Measurements from ENCODE around the gene RGS5. TPM values are rescaled to one million over a fixed set of nuclear protein-coding genes. Genes with fewer than 3 reads are reported as not detected.

Gene RGS5
- total RNA-seq, 3 donors from 2014 or later = 31.9 to 69.3 (median 42.6) TPM

DNA sequence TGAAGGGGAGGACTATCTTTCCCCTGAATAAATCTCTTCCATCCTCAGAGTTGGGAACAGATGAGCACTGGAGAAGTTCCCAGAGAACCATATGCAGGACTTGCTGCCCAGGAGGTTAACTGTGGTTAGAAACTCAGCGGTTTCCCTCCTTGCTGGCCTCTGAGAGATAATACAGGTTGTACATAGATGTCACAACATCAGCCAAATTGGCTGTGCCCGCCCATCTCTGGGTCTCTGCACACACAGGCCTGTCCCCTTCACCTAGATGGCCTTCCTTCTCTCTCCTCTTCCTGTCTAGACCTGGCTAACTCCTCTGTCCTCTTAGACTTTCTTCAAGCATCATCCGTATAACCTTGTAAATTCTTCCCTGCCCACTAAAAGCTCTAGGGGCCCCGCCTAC lies 5.7 kb downstream of the RGS5 start:
- H3K27me3 ChIP-seq = no peaks in the 10 kb centered on the region
- H3K4me1 ChIP-seq = no peaks in the 10 kb centered on the region
- H3K9me3 ChIP-seq = no peaks in the 10 kb centered on the region
- no peak overlapping the region for H3K4me3 ChIP-seq
- intact Hi-C loops (cut with DNase I; ENCODE audit: low total_unique reads) = no loop called here
- DNase-seq (ENCODE audit: low spot score in 2 of 2) = no peak
- no peaks in the 10 kb centered on the region for H3K36me3 ChIP-seq
- TF ChIP-seq POLR2A (IDR thresholded peaks at IDR 0.05) (no peak), CTCF (IDR thresholded peaks at IDR 0.05) (no peak), POLR2AphosphoS5 (IDR thresholded peaks at IDR 0.05) (no peak)
- no peak overlapping the region for H3K27ac ChIP-seq

DNA sequence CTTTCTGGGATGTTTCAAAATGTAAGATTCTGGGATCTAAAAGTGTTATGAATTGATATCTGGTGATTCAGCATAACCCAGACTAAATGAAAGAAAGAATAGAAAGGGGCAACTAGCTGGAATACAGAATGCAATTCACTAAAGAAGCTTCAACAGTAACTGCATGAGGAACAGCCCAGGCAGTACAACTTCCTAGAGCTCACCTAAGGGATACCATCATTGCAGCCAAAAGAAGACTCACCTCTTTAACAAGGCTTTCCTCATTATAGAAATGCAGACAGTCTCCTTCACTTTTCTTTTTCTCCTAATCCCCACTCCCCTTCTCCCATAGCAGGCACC lies 6.3 kb downstream of the RGS5 start:
- H3K27me3 ChIP-seq = no peaks in the 10 kb centered on the region

GRCh38 chr1:163195728-163196448 lies 6.8 kb downstream of the RGS5 start:
- no peak for TF ChIP-seq POLR2AphosphoS5 (IDR thresholded peaks at IDR 0.05)
- TF ChIP-seq POLR2A (IDR thresholded peaks at IDR 0.05) = no peak
- TF ChIP-seq CTCF (IDR thresholded peaks at IDR 0.05) = no peak

More for the DNA sequence above, 6.3 kb downstream of the RGS5 start:
- Histone ChIP-seq H3K4me1 (no peaks in the 10 kb centered on the region), H3K4me3 (no peak overlapping the region), H3K9me3 (no peaks in the 10 kb centered on the region), H3K27ac (no peak overlapping the region), H3K36me3 (no peaks in the 10 kb centered on the region)
- DNase-seq (ENCODE audit: low spot score in 2 of 2) = no peak
- intact Hi-C loops (cut with DNase I; ENCODE audit: low total_unique reads) = no loop called here
- TF ChIP-seq POLR2AphosphoS5 (IDR thresholded peaks at IDR 0.05) = no peak
- TF ChIP-seq CTCF (IDR thresholded peaks at IDR 0.05) = no peak
- no peak for TF ChIP-seq POLR2A (IDR thresholded peaks at IDR 0.05)

GRCh38 chr1:163191301-163191700 lies 11.4 kb downstream of the RGS5 start:
- no peak for DNase-seq (ENCODE audit: low spot score in 2 of 2)
- H3K27me3 ChIP-seq = no peaks in the 10 kb centered on the region
- no peaks in the 10 kb centered on the region for H3K4me1 ChIP-seq
- no peak for TF ChIP-seq POLR2AphosphoS5 (IDR thresholded peaks at IDR 0.05)
- no peak for TF ChIP-seq POLR2A (IDR thresholded peaks at IDR 0.05)
- no peak for TF ChIP-seq CTCF (IDR thresholded peaks at IDR 0.05)
- no peak overlapping the region for H3K27ac ChIP-seq
- no peaks in the 10 kb centered on the region for H3K36me3 ChIP-seq
- intact Hi-C loops (cut with DNase I; ENCODE audit: low total_unique reads) = no loop called here
- no peaks in the 10 kb centered on the region for H3K9me3 ChIP-seq
- H3K4me3 ChIP-seq = no peak overlapping the region

More at GRCh38 chr1:163195728-163196448, 6.8 kb downstream of the RGS5 start:
- no peaks in the 10 kb centered on the region for H3K9me3 ChIP-seq
- no peaks in the 10 kb centered on the region for H3K4me1 ChIP-seq
- H3K27ac ChIP-seq = no peak overlapping the region
- no peak overlapping the region for H3K4me3 ChIP-seq
- H3K36me3 ChIP-seq = no peaks in the 10 kb centered on the region
- DNase-seq (ENCODE audit: low spot score in 2 of 2) = no peak
- no peaks in the 10 kb centered on the region for H3K27me3 ChIP-seq
- intact Hi-C loops (cut with DNase I; ENCODE audit: low total_unique reads) = no loop called here

DNA sequence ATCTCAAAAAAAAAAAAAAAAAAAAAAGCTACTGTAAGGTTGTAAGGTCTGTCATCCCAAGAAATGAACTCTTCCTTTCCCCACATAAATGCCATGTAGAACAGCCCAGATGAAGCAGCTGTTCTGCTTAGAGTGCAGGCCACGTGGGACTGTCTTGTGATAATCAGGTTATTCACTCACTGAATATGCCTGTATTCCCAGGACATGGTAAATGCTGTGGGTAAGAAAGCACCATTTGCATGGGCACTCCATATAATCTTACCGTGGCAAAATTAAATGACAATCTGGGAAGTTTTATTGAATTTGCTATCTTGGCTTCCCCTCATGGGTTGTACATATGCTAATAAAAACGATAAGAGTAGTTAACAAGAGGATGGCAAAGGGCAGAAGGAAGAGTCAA lies 13.8 kb downstream of the RGS5 start:
- no peaks in the 10 kb centered on the region for H3K36me3 ChIP-seq
- no peak for DNase-seq (ENCODE audit: low spot score in 2 of 2)
- no peaks in the 10 kb centered on the region for H3K27me3 ChIP-seq
- TF ChIP-seq CTCF (IDR thresholded peaks at IDR 0.05) = no peak
- no peak for TF ChIP-seq POLR2AphosphoS5 (IDR thresholded peaks at IDR 0.05)
- no peak for TF ChIP-seq POLR2A (IDR thresholded peaks at IDR 0.05)
- no peaks in the 10 kb centered on the region for H3K4me1 ChIP-seq
- H3K27ac ChIP-seq = no peak overlapping the region
- H3K4me3 ChIP-seq = no peak overlapping the region
- intact Hi-C loops (cut with DNase I; ENCODE audit: low total_unique reads) = no loop called here
- H3K9me3 ChIP-seq = no peaks in the 10 kb centered on the region

Measured in breast epithelium (tissue), 4 donors.